ENCODE data around the gene NDUFS6. TPM values are rescaled to one million over a fixed set of nuclear protein-coding genes. Genes with fewer than 3 reads are reported as not detected.

NDUFS6 gene
- polyA plus RNA-seq, 2 of the 4 experiments (the other 2 are of a cell fraction): 76.0 to 192 TPM

GRCh38 chr5:1847611-1848010 lies 46.4 kb downstream of the NDUFS6 start:
- POLR2A ChIA-PET: no interaction called here
- Histone ChIP-seq H3K4me2 (no peak overlapping the region), H3K9me3 (no peaks in the 10 kb centered on the region), H3K4me3 (no peak overlapping the region), H3K4me1 (no peaks in the 10 kb centered on the region), H3K27ac (no peak overlapping the region)
- ATAC-seq: no peak
- FAIRE-seq: no peak
- no peak for DNase-seq (ENCODE audit: low read depth in 1 of 2, low spot score in 1 of 2)
- TF ChIP-seq MAX (IDR thresholded peaks at IDR 0.05) (no peak), FOSB (CRISPR knock-in tag; IDR thresholded peaks at IDR 0.05) (no peak), CTCF (IDR thresholded peaks at IDR 0.05) (no peak), PBX3 (IDR thresholded peaks at IDR 0.05) (no peak), RCOR1 (IDR thresholded peaks at IDR 0.05; ENCODE audit: low read depth, low read length) (no peak), CEBPB (IDR thresholded peaks at IDR 0.05) (no peak), CBX8 (IDR thresholded peaks at IDR 0.05) (no peak), RARB (CRISPR knock-in tag; IDR thresholded peaks at IDR 0.05) (no peak)
- 5% methylated on average over 9 of the region's 9 CpGs for WGBS (ENCODE audit: missing lambda C conversion rate)
- CTCF ChIA-PET: no interaction called here

- CTCF ChIA-PET: no interaction called here
- ATAC-seq (no peak), FAIRE-seq (no peak)
Observed at GRCh38 chr5:1850324-1851154, 49.3 kb downstream of the NDUFS6 start.

GRCh38 chr5:1851290-1851934 lies 50.2 kb downstream of the NDUFS6 start:
- DNase-seq (ENCODE audit: low read depth in 1 of 2, low spot score in 1 of 2) (no peak), ATAC-seq (no peak), FAIRE-seq (no peak)
- no peak overlapping the region for H3K4me3 ChIP-seq
- ChIA-PET POLR2A (interaction anchor here (0.6 kb wide), 1 partner anchor 23 kb away, joined by 3 read pairs; no protein-coding TSS in a partner anchor), CTCF (no interaction called here)
- H3K27ac ChIP-seq: no peak overlapping the region
- H3K4me2 ChIP-seq: no peak overlapping the region
- no peaks in the 10 kb centered on the region for H3K4me1 ChIP-seq
- 38% methylated on average over 22 of the region's 34 CpGs for WGBS (ENCODE audit: missing lambda C conversion rate)
- no peaks in the 10 kb centered on the region for H3K9me3 ChIP-seq
- TF ChIP-seq EHF (CRISPR knock-in tag; IDR thresholded peaks at IDR 0.05) (no peak), MAZ (IDR thresholded peaks at IDR 0.05; ENCODE audit: borderline replicate concordance, low read depth, low read length) (no peak), RFX5 (IDR thresholded peaks at IDR 0.05) (no peak), MYC (IDR thresholded peaks at IDR 0.05; ENCODE audit: borderline replicate concordance, low read length) (no peak), BCL3 (IDR thresholded peaks at IDR 0.05) (no peak), POLR2A (IDR thresholded peaks at IDR 0.05; ENCODE audit: low read length) (no peak), FOSL2 (IDR thresholded peaks at IDR 0.05) (no peak), FOSL2 (CRISPR knock-in tag; IDR thresholded peaks at IDR 0.05) (no peak), RCOR1 (IDR thresholded peaks at IDR 0.05; ENCODE audit: low read depth, low read length) (no peak)

More at GRCh38 chr5:1850324-1851154, 49.3 kb downstream of the NDUFS6 start:
- WGBS (ENCODE audit: missing lambda C conversion rate): 47% methylated on average over 26 of the region's 29 CpGs
- H3K4me2 ChIP-seq: no peak overlapping the region
- DNase-seq (ENCODE audit: low read depth in 1 of 2, low spot score in 1 of 2): no peak
- no peaks in the 10 kb centered on the region for H3K4me1 ChIP-seq
- H3K4me3 ChIP-seq: no peak overlapping the region
- POLR2A ChIA-PET: no interaction called here
- H3K27ac ChIP-seq: no peak overlapping the region
- H3K9me3 ChIP-seq: no peaks in the 10 kb centered on the region
- no peak for TF ChIP-seq BHLHE40 (IDR thresholded peaks at IDR 0.05; ENCODE audit: low read depth, low read length)

All from A549 (cell line).